Activated CD8-positive, alpha-beta memory T cell treated with anti-CD3 and anti-CD28 coated beads, Interleukin-2, amount 50 U/mL, for 1 hour (primary cell): ENCODE measurements around the gene TMEM126A.

Experiments used
- DNase-seq: peaks from one replicate; pipeline ENCODE4 v3.0.0-alpha.2; 2020; ENCODE audit errors: extremely low read depth

The TMEM126A gene

GRCh38 chr11:85695546-85695945 lies 47.8 kb downstream of the TMEM126A start:
- no peak for DNase-seq

- no peak for DNase-seq
These were observed 50.0 kb downstream of the TMEM126A start for GRCh38 chr11:85697747-85698146.

DNA sequence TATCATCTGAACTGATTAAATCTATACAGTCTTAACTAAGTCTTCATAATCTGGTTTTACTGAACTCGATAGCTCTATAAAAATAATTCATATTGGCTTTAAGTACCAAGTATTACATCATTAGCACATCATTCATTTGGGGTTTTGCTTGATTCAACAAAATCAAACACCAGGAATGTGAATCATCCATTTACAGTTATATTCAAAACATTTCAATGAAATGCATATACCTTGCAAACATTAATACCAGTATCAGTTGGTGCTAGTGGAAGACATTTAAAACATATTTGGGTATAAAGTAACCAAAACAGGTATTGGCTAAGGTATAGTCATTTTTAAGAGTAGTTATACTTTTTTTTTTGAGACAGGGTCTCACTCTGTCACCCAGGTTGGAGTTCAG lies 50.4 kb downstream of the TMEM126A start:
- no peak for DNase-seq

DNA sequence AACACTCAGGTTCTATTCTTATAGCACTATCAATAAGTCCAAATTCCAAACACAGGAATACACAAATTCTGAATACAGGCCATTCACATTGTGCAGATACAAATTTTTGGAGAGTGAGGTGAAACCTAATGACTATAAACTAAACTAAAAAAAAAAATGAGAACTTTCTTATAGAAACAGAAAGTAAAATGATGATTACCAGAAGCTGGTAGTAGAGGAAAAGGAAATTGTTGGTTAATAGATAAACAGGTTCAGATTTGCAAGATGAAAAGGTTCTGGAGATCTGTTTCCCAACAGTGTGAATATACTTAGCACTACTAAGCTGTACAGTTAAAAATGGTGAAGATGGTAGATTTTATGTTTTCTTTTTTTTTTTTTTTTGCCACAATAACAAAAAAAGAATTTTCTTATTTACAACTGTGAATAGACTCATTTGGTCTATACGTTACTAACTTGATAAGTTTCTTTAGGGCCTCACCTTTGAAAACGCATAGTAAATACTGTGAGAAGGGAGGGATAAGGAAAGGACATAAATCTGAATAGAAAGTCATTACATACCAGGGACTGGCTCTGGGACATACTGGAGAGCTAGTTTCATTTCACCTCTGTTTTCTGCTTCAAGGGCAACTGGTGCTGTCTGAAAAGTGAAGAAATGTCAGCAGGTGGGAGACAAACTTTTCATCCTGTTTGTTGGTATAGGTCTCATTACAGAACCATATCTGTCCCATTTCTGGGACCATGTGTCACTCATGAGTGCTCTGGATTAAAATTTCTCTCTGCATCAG lies 52.4 kb downstream of the TMEM126A start:
- DNase-seq = no peak

GRCh38 chr11:85704967-85705366 lies 57.2 kb downstream of the TMEM126A start:
- no peak for DNase-seq

DNA sequence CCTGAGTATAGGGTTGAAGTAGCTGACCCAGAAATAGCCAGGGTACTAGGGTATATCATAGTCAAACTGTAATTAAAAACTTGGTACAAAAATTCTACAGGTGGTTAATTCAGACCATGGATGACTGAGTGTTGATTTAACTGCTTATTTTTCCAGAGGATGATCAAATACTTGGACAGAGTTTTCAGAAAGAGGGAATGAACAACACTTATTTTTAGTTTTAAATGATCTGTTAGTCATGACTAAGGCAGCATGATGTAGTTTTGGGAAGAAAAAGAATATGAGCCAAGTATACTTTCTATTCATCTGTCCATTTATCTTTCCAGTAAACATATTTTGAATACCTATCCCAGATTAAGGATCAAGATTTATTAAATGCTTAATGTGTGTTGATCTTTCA lies 58.0 kb downstream of the TMEM126A start:
- DNase-seq = no peak
